ENCODE results near the gene NIFK.
"Not testable (repeated sequence)": the region's sequence is repeated elsewhere in the genome, so short reads cannot be mapped to it uniquely, and the experiment has no call there.

The NIFK gene

DNA sequence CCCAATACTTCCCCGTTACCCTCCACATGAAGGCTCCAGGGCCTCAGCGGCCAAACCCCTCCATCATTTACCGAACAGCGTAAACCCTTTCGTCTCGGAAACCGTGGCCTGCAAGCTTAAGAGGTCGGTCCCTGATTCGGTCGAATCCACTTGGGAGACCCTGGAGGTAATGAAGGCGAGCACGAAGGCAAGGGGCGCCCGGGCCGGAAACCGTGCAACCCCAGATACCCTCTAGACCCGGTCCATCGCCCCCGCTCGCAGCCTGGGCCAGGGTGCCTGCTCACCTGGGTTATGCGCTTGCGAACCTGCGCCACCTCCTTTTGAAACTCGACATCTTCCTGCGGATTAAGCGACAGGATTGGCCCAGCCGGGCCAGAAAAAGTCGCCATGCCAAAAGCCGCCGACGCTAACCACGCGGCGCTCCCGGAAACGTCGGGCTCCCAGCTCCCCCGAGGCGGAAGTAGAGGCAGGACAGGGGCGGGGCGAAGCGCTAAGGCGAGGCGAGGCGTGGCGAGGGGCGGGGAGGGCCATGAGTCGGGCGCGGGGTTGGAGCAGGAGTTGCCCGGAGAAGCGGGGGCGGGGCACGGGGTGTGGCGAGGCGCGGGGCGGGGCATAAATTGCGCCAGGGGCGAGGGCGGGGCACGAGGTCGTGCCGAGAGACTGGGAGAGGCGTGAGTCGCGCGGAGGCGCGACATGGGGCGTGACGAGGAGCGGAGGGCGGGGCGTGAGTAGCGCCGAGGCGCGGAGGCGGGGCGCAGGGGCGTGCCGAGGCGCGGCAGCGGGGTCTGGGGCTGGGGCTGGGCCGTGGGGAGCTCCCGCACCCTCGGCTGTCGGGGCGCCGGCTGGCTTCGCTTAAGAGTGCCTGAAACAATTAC, at the start of gene NIFK:
TSS of gene NIFK (minus strand) at position 414 of the 875 bp plus-strand sequence. CDS start at position 389, 25 bp downstream.
- peak; percentile 38 for DNase-seq

DNA sequence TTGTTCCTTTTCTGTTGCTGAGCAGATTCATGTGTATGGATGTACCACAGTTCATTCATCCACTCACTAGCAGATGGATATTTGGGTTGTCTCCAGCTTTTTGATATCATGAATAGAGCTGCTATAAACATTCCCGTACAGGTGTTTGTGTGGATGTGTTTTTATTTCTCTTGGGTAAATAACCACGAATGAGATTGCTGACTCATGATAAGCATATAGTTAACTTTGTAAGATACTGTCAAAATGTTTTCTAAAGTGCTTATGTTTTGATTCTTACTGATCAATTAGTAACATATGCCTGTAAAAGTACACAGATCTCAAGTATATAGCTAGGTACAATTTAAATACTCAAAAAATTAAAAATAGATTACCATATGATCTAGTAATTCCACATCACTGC, 46.5 kb upstream of the NIFK start:
- no peak for DNase-seq

DNA sequence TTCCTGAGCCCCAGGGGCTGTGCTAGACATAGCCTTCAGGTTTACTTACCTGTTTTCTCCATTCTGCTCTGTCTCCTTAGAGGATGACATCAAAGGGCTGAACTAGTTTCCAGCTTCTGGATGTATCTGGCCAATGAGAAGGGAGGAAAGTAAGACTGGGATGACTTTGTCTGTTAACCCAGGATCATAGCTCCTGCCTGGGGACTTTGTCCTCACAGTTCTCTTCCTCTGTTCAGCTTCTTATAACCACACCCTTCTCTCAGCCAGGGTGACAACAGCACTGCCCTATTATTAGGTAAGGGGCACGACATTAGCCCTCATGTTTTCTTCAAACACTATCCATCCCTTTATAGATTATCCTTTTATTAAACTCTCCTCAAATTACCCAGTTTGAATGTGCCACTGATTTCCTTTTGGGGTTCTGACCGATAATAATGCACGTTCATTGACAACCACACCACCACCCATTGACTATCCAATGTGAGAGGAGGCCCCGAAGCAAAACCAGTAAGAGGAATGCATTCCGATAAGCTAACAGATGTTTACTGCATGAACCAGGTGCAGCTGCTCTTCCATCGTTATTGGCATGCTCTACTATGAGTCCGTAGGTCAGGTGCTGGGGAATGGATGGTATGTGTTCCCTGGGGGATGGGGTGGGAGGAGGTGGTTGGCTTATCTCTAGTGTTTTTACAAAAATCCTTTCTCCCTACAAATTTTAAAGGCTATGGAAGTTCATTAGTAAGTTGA, 42.2 kb upstream of the NIFK start:
- DNase-seq, result no peak

DNA sequence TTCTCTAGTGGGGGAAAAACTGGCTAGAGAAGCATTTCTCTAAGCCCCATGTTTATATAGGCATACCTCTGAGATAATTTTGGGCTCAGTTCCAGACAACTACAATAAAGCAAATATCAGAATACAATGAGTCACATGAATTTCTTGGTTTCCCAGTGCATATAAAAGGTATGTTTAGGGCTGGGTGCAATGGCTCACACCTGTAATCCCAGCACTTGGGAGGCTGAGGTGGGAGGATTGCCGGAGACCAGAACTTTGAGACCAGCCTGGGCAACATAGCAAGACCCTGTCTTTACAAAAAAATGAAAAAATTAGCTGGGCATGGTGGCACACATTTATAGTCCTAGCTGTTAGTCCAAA, 41.0 kb upstream of the NIFK start:
- DNase-seq, result no peak

DNA sequence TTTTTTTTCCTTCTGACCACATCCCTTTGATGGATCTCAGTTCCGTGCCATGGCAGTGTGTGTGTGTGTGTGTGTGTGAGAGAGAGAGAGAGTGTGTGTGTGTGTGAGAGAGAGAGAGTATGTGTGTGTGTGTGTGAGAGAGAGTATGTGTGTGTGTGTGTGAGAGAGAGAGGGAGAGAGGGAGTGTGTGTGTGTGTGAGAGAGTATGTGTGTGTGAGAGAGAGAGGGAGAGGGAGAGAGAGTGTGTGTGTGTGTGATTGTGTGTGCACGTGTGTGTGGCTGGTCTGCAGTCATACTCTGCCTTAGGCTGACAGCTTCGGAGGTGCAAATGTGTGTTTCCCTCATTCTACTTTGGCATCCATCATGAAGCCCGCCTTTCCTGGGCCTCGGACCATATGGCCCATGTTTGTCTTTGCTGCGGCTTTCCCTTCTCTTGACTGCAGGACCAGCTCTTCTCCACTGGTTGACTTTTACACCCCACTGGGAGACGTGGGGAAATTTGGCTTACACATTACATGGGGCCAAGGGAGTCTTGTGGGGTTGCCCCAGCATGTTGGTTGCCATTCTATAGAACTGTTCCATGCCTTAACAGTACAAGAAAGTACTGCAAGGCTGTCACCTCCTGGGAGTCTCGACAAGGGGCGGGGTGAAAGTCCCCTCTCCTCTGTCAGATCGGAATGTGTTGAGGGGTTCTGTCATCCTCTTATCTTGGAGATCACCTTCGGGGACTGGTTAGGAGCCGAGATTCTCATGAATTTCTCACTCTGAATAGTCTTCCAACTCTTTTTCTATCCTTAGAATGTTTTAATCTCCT, 40.4 kb upstream of the NIFK start:
- DNase-seq, result no peak

DNA sequence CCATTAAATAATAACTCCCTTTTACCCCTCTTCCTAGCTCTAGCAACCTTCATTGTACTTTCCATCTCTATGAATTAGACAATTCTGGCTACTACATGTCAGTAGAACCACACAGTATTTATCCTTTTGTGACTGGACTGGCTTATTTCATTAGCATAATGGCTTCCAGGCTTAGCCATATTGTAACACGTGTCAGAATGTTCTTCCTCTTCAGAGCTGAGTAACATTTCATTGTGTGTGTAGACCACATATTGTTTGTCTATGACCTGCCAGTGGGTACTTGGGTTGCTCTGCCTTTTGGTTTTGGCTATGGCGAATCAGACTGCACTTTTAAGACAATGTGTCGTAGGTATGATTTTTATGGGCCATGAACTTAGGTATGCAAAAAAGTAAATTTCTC, 39.7 kb upstream of the NIFK start:
- DNase-seq, result no peak

DNA sequence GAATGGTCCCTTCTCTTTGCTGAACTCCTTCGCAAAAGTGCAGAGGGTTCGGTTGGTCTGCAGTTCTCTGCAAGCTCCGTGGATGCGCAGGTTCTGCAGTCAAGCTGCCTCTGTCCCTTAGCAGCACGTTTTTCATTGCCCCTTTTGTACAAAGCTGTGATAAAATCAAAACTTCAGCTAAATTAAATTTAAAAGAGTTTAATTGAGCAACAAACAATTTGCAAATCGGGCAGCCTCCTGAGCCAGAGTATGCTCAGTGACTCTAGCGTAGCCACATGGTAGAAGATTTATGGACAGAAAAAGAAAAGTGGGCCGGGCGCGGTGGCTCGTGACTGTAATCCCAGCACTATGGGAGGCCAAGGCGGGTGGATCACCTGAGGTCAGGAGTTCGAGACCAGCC, 37.6 kb upstream of the NIFK start:
- no peak for DNase-seq

DNA sequence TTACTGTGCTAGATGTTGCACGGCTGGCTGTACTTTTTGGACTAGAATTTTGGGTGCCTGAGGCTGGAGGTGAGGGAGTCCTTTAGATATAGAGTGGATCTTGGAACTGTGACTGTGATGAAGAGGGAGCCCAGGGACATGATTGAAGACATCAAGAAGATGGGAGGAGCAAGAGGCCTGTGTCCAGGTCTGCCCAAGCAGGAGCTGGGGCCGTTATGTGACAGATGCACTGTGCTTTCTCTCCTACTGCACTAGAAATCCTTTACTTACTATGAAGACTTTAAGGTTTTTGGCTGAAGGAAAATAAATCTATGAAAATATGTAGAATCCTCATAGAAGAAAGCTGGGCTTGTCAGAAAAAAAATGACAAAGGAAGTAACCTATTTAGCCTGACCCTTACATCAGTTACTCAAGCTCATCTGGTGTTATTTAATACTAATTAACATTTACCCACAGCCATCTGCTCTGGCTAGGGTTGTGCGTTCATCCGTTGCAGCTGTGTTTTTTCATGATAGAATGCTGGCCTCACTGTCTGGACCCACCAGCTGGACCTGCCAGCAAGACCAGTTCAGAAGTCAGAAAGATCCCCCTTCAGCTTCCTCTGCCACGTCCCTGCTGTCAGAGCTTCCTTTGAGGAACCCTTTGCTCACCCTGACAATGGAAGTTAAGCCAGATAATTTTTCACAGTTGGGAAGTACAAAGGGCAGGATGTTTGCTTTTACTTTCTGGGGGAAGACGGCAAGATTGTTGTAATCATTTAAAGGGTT, 35.5 kb upstream of the NIFK start:
- DNase-seq, result no peak

DNA sequence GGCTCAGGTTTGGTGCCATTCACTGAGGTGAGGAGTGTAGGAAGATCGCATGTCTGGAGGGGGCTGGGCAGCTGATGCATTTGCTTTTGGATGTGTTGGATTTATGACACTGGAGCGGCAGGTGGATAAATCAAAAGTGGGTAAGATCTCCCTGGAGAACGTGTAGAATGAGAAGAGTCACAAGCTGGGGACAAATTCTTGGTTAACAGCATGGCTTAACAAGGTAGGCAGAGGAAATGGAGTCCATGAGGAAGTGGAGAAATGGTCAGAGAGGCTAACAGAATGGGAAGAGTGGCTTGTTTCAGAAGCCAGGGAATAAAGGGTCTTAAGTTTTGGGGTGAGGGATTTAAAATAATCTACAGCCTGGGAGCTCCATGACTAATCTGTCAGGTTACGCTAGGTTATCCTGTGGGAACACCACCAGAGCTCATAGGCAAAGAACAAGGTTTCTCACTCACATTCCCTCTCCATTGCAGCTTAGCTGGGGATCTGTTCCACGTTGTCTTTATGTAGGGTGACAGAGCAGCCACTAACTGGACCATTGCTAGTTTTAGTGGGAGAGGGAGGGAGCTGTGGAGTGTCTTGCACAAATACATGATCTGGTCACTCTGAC, 31.6 kb upstream of the NIFK start:
- no peak for DNase-seq

DNA sequence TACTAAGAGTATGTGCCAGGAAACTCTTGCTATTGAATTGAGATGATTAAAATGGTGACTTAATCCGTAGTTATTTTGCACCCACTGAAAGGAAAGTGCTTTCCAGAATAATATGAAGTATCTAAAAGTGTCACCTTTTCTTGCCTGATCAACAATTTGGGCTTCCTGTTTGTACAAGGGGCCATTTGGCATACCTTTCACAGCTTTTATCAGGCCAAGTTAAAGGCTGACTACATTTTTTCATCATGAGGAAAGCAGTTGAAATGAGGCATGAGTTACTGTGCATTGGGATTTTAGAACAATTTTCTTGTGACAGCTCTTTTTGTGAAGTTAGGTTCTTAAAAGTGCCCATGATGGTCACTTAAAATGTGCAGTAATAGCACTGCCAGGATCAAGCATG, 29.9 kb upstream of the NIFK start:
- DNase-seq, result no peak

DNA sequence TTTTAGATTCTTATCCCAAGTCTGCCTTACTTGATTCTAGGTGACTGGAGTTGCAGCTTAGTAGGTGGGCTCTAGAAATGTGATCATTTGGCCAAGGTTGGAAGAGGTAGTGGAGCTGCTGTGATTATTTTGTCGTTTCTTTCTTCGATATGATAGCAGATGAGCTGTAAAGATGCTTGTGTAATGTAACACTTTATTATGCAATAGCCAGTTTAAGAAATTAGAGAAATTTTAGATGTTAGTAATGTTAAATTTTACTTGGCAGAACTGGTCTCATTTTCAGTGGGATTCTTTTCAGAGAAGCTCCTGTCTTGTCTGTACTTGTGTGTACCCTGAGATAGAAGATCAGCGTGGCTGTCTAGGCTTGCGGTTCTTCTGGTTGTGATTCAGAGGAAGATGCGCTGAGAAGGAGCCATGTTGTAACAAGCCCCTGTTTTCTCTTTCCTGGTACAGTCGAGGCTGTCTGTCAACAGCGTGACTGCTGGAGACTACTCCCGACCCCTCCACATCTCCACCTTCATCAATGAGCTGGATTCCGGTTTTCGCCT, 28.1 kb upstream of the NIFK start:
- no peak for DNase-seq

DNA sequence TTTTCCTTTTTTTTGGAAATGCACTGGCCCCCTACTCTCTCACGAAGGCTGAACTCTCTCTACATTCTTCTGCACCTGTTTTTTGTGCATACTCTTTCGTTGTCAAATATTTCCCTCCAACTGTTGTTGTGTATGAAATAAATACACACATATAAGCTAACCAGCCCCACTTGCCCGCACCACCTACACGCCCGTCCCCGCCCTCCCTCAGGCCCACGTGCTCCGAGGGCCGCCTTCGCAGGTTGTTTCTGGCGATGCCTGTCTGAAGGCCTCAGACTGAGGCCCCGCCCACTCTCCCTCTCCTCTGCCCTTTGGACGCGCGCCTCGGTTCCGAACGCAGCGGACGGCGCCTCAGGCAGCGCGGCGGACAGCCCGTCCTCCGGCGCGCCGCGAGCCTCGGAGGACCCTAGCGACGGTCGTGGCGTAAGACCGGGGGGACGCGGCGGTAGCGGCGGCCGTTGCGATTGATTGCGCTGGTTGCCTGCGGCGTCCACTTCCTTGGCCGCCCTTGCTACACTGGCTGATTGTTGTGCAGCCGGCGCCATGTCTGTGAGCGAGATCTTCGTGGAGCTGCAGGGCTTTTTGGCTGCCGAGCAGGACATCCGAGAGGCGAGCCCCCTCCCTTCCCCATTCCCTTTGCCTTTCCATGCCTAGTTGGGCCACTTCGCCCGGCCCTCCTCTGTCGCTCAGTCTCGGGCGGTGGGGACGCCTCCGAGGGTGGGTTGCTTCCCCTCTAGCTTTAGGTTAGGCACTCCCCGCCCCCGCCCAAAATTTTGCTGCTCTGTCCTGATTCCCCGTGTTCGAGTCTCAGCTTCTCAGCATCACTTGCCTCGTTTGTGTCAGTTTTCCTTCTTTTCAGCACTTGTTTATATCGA, 18.8 kb upstream of the NIFK start, which contains the start of gene TSN:
TSS of gene TSN (plus strand) at position 415 of the 875 bp plus-strand sequence. CDS start at position 544, 129 bp downstream.
- DNase-seq, result peak; percentile 58

DNA sequence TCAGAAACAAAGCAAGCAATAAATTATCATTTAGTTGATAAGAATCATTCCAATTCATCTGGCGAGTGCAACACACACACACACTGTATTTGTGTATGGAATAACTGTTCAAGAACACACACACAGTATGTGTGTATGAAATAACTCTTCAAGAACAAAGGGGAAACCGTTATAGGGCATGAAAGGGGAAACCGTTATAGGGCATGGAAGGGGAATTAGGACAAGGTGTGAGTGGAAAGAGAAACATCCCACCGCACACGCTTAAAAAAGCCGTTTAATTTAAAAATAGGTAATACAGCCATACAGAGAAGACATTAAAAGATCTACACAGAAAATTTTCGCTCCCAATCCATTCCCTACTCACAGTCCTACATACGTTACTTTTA, 18.2 kb upstream of the NIFK start:
- no peak for DNase-seq

DNA sequence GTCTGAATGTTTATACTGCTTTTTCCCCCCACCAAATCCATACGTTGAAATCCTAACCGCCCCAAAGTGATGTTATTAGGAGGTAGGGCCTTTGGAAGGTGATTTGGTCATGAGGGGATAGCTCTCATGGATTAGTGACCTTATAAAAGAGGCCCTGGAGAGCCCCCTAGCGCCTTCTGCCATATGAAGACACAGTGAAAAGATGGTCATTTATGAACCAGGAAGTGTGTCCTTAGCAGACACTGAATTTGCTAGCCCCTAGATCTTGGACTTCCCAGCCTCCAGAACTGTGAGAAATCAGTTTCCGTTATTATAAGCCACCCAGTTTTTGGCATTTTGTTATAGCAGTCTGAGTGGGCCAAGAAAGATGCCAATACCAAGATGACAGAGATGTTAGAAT, 11.5 kb upstream of the NIFK start:
- no peak for DNase-seq

DNA sequence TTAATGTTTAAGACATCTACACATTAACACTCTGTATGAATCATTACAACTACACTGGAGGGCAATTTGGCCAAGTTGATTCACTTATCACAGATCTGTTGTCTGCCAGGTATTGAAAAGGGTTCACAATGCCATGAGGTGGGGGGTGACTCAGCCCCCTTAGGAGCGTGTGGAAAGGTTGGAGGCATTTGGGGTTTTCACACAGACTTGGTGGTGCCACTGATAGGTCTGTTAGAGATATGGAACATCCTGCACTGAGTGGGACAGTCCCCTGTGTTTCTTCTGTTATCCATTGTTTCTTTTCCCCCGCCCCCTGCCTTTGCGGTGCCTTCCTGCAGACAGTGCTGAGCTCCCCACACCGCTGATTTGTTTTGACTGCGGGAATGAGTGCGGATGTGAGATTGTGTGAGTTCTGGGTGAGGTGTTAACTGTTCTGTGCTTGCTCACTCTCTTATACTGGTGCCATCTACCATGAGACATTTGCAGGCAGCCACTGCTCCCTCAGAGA, 9.4 kb upstream of the NIFK start:
- no peak for DNase-seq

DNA sequence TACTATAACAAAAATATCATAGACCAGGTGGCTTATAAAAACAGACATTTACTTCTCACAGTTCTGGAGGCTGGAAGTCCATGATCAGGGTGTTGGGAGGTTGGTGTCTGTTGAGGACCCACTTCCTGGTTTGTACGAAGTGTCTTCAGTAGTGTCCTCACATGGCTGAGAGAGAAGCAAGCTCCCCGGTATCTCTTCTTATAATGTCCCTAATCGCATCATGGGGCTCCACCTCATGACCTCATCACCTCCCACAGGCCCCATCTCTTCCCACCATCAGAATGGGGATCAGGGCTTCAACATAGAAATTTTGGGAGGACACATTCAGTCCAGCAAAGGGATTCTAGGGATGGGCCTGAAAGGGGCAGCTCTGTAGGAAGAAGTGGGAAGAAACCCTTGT, 4.8 kb upstream of the NIFK start:
- no peak for DNase-seq

DNA sequence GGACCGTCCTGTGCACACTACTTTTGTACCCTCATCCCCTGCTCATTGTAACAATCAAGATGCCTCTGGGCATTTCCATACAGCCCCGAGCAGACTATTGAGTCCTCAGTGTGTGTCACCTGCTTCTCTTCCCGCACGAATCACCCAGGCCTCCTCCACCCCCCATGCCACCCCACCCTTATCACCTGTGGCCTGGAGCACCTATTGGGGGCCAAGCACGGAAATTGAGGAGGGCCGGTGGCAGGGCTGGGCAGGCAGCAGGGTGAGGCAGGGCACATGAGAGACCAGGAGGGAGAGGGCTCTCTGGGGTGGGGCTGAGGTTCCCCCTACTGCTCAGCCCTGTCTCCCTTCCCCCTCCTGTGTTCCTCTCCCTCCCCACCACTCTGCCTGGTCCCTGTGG, 4.3 kb upstream of the NIFK start:
- DNase-seq, result no peak

DNA sequence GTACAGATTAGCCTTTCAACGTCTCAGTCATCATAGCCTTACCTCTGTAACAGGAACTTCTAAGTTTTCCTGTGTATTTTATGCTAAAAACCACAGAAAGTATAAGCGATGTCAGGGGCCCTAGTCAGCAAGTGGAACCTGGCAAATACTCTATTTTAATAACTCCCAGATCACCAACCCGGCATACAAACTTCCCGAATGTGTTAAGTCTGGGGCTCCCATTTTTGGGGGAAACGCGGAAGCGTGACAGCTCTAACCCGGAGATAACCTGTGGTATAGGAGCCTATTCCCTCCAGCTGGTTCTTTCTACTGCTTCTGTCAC, 574 bp downstream of the NIFK start:
- no peak for DNase-seq

DNA sequence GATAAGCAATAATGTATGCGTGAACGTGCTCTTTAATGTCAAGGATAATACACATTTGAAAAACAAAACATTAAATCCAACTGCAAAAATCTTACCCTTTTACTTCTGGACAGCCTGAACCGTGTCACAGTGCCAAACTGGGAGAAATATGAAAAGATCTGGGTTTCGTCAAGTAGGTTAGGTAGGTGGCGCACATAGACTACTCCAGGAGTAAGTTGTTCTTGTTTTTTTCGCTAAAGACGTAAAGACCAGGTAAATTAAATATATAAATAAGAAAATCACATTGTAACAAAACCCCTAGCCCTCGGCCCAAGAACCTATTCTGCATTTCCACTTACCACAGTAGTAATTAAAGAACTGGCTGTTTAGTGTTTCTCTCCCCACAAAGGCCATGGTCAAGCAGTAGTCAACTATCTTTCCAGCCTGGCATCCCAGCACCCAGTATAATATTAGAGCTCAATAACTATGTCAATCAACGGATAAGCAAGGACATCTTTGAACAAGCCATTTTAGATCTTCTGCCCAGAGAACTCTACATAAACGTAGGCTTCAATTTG, 1.1 kb downstream of the NIFK start:
- no peak for DNase-seq

DNA sequence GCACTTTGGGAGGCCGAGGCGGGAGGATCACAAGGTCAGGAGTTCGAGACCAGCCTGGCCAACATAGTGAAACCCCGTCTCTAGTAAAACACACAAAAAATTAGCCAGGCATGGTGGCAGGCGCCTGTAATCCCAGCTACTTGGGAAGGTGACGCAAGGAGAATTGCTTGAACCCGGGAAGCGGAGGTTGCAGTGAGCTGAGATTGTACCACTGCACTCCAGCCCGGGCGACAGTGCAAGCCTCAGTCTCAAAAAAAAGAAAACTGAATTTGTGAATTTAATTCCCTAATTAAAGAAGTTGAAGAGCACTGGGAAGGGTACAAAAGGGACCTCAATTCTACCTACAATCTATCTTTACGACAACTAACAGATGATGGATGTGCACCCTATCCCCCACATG, 2.1 kb downstream of the NIFK start:
- DNase-seq, result not testable (repeated sequence)
